Fibroblast of skin of left quadriceps (primary cell): Measurements from ENCODE around the gene SCAMP5.

ENCODE experiments used
- DNase-seq, 2 experiments: peaks; one replicate each; pipeline ENCODE4 v3.0.0-alpha.2; 2013; ENCODE audit warnings: low read depth in 2 of 2

The SCAMP5 gene

DNA sequence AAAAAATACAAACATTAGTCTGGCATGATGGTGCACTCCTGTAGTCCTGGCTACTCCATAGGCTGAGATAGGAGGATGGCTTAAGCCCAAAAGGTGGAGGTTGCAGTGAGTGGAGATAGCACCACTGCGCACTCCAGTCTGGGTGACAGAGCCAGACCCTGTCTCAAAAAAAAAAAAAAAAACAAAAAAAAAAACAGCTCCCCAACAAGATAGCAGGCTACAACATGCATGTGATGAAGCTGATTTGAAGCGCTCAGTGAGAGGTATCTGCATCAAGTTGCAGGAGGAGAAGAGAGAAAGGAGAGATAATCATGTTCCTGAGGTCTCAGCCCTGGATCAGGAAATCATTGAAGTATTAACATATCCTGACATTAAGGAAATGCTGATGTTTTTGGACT lies 27.4 kb downstream of the SCAMP5 start:
- DNase-seq: no peak

DNA sequence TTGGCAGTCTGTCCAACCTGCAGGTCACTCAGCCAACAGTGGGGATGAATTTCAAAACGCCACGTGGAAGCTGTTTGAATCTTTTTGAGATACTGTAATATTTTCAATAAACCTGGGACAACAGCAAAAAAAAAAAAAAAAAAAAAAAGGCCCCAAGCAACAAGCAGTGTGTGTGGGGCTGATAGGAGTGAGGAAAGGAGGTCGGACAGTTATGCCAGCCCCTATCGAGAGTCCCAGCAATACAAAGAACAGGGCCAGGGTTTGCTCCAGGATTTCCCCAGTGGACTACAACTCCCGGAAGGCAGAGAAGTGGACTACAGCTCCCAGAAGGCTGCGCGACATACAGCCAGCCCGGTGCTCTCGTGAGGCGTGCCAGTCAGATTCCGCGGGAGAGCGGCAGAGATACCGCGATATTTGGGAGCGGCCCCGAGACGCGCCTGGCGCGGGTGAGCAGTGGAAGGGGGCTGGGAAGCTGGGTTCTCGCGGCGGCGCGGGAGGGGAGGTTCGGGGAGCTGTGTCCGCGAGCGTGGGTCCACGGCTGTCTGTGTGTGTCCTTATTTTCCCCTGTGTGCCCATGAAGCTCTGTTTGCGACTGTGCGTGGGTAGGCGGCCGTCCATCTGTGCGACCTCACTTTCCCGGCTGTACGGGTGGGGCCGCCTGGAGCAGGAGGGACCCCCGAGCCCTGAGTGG lies 28.0 kb downstream of the SCAMP5 start, which contains the start of gene PPCDC:
Gene PPCDC (plus strand): TSS at position 410 of the 691 bp plus-strand sequence. CDS start 4,729 bp downstream, outside the sequence.
- peak; percentile 91 to 92 for DNase-seq

DNA sequence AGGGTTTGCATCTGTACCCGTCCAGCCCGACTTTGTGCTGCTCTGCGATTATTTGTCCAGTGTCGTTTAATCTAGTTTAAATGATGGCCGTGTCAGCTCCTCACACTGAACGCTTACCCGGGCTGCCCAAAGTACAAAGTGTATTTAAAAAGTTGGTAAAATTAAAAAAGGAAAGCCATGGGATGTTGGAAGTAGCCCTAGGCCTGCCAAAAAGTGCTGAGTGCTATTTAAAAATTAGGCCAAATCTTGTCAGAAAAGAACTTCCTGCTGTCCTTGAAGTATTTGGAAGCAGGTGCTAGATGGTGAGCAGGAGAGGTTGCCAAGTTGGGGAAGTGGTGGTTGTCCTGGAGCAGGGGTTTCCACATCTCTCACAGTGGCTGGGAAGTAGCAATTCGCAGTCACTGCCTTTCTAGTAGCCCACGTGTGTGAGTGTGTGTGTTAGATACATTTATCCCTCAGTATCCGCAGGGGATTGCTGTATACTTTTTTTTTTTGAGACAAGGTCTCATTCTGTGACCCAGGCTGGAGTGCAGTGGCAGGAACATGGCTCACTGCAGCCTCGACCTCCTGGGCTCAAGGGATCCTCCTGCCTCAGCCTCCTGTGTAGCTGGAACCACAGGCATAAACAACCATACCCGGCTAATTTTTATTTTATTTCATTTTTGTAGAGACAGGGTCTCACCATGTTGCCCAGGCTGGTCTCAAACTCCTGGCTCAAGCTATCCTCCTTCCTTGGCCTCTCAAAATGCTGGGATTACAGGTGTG lies 28.7 kb downstream of the SCAMP5 start:
- no peak for DNase-seq

DNA sequence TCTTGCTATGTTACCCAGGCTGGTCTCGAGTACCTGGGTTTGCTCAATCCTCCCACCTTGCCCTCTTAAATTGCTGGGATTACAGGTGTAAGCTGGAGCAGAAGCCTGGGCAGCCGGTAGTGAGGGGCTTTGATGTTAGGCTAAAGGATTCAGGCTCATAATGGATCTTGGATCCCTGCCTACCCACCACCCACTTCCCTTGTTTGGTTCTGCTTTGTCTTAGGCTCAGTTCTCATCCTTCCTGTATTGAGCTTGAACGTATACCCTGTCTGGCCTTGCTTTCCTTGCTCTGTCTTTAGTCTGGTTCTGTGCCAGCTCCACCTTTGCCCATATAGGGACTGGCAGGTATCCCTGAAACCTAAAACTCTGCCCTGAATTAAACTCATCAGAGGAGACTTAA lies 29.7 kb downstream of the SCAMP5 start:
- no peak for DNase-seq

DNA sequence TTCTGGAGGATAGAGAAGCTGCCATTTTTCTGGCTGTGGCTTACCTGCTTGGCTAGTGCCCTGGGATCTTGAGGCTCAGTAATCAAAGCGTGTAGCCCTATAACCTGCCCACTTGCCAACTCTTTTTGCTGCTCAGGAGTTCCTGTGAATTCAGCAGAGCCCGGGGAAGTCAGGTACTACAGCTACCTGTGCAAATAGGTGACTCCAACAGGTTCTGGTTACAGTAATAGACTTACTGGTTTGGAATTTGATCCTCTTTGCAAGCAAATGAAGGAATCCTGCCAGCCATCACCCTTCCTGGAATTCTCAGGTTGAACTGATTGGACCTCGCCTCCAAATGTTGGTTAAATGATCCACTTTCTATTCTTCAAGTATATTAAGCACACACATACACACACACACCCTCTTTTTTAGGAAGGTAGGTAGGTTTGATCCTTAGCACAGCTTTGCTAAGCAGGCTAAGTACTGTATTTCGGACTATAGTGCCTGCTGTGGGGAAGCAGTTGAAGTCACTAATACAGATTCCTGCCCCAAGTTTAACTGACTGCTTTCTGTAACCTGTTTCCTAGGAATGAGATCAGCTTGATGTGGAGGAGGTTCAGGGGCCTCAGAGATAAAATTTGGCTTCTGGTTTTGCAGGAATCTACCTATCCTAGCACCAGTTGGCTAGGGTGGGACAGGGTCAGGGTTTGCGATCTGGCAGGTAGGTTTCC lies 30.3 kb downstream of the SCAMP5 start:
- DNase-seq: no peak

DNA sequence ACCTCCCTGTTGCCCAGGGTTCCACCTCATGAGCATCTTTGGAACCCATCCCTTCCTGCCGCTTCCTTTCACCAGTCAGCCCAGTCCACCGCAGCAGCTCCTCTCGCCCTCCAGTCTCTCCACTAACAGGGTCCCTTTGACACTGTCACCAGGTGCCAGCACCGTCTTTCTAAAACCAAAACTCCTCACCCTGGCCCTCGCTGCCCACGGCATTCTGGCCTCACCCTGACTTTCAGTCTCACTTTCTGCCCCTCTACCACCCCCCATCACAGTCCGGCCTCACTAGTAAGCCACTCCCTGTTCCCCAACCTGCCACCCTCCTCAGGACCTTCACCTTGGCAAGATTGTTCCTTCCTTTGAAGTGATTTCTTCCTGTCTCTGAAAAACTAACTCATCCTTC lies 32.2 kb downstream of the SCAMP5 start:
- DNase-seq: no peak

DNA sequence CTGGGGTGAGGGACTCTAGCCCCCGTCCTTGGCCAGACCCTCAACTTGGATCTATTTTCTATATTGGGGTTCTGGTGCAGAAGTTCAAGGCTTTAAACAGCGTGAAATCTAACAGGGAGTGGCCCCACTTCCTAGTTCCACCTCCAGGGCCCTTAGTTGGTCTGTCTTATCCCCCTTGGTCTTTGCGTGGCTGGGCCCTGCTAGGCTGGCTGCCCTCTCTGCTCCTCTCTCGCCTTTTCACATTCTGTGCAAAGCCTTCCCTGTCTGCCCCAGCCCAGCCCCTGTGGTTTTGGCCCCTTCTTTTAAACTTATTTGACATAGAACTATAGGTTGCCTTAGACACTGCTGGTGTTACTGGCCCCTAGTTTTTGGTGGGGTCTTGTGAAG lies 33.6 kb downstream of the SCAMP5 start:
- DNase-seq: no peak

DNA sequence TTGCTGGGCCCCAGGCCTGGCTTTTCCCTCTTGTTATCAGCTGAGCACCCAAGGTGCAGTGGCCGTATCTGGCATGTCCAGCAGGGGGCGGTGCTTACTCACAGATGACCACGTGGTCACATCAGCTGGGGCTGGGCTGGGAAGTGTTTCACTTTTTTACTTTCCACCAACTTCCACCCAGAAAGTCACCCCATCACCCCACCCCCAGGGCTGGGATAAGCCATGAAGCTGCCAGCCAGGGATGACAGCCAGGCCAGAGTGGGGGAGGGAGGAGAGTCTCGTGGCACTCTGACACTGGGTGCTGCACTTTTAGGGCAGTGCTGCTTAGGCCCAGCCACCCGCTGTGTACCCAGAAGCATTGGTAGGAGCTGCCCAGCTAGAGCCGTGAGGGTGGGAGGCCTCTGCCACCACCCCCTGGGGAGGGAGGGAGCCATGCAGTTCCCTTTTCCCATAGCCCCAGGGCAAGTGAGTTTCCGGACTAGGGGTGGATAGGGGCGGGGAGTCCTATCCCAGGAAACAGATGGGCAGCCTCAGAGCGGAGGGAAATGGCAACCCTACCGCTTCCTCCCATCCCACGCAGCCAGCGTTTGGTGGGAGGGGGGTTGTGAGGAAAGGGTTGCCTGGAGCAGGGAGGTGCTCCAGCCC lies 34.1 kb downstream of the SCAMP5 start:
- DNase-seq: peak; percentile 64 to 67

DNA sequence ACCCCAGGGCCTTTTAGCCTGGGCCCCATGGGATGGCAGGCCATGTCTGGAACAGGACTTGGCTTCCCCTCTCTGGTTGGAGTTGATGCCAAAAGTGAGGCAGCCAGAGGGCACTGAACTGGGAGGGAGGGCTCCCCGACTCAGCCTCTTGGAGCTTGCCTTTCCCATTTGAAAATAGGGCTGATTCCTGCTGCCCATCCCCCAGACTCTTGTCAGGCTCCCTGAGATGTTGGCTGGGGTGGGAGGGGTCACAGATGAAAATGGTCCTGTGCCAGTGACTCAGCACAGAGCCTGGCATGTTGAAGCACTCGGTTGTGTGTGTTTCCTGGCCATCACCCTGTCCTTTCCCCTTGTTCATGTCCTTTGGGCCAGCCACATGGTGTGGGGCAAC lies 34.7 kb downstream of the SCAMP5 start:
- DNase-seq: no peak

DNA sequence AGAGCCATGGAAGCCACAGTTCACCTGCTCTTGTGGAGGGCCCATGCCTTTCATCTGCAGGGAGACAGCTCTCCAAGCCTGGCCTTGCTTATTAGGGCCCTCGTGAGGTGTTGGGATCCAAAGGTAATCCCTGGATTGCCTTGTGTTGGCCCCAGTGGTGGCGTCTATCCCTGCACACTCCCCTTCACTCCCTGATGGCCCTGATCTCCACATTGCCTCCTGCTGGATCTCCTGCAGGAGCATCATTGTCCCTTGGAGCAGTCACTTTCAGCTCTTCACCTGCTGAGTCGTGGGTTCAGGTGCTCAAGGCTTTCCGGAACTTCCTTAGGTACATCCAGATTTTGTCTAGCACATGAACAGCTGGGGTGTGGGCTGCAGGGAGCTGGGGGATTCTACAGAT lies 35.1 kb downstream of the SCAMP5 start:
- DNase-seq: no peak

DNA sequence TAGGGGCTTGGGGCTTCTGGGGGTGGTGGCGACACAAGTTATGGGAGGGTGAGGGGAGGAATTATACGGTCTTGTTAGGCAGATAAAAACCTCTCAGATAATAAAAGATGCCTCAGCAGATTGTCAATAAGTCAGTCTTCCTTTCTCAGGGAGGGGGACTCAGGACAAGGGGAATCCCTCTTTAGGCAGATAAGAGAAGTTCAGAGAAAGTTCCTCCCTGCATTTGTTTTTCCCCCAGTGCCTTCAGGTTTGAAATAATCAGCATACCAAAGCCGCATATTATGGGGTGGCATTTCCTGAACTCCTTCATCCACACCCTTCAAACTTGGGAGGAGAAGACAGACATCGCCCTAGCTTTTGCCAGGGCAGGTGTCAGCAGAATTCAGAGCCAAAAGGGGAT lies 36.5 kb downstream of the SCAMP5 start:
- no peak for DNase-seq

DNA sequence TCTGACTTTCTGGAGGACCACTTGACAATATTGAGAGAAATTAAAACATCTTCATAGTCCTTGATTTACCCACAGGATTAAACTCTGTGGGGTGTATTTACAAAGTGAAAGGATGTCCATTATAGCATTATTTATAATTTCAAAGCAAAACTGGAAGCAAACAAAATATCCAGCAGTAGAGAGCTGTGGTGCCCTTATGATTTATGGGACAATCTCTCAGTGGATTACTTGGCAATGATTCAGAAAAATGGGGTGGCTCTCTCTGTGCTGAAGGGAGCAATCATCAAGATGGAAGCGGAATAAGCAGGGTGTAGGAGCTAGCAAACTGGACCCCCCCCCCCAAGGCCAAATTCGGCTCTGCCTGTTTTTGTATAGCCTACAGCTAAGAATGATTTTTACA lies 37.0 kb downstream of the SCAMP5 start:
- DNase-seq: no peak

DNA sequence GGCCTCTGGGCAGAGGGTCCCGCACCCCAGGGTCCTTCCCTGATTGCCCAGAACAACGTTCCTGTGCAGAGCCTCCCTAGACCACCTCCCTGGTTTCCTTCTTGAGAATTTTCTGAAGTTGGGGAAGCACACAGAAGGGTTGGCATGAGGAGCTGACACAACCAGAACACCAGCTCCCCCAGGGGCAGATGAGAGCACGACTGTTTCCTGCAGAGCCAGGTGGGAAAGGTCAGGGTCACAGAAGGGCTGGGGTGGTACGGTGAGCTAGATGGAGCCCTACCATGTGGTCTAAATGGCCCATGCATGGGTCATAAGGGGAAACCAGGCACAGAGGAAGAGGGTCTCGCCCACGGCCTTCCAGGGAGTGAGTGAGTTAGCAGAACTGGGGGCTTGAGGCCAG lies 38.4 kb downstream of the SCAMP5 start:
- DNase-seq: no peak

DNA sequence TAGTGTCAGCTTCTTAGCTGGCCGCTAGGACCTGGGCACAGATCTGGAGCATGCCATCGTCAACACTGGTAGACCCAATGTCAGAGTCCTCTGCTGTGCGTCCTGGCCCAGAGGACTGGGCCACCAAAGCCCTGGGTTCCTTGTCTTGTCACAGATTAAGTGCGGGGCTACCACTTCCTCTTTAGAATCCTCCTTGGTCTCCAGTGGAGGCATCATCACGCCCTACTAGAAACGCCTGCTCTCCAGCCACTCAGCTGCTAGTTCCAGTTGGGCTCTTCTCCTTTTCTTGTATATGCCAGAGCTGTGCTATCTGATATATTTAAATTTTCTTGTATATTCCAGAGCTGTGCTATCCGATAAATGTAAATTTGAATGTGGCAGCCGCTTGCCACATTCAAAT lies 39.3 kb downstream of the SCAMP5 start:
- DNase-seq: no peak

DNA sequence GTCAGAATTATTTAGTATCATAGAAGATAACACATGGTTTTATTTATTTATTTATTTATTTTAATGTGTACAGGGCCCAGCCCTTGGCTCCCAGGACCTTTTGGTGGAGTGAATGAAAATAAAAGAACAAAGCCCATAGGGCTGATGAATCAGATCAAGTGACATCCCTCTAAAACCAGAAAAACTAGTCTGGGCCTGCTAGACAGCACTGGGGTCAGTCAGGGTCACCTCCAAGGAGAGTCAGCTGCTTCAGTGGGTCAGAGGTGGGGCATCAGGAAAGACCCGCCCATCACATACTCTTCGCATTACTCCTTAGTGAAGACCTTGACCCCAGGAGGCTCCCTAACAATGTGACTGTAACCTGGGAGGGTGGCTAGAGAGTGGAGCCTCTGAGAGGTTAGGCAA lies 40.9 kb downstream of the SCAMP5 start:
- DNase-seq: no peak

DNA sequence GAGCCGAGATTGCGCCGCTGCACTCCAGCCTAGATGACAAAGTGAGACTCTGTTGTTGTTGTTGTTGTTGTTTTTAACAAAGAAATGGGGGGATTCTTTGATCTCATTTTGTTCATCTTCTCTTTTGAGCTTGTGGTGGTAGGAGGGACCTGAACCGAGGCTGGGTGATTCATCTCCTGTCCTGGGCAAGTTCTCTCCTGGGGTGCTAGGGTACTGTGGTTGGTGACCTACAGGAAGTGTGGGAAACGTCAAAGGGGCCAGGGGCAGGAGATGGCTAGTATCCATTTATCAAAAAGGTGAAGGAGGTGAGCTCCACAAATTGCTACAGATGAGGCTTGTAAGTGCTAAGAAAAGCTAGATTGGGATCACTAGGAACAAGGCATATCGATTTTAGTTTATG lies 42.3 kb downstream of the SCAMP5 start:
- DNase-seq: no peak

DNA sequence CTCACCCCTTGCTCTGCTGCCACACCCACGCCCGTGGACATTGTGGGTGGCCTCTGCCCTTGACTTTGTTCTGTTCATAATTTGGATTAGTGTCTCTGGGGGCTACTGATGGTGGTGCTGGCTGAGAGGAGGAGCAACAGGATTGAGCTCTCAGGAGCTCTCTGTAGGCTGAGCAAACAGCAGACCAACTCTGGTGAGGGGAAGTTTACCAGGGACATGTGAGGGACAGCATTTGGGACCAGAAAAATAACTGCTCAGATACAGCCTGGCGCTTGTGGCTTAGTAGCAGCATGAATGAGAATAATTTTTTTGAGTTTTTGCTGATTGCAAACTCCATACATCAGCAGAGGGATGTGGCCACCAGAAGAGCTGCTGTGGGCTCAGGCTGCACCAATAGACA lies 42.9 kb downstream of the SCAMP5 start:
- DNase-seq: no peak

DNA sequence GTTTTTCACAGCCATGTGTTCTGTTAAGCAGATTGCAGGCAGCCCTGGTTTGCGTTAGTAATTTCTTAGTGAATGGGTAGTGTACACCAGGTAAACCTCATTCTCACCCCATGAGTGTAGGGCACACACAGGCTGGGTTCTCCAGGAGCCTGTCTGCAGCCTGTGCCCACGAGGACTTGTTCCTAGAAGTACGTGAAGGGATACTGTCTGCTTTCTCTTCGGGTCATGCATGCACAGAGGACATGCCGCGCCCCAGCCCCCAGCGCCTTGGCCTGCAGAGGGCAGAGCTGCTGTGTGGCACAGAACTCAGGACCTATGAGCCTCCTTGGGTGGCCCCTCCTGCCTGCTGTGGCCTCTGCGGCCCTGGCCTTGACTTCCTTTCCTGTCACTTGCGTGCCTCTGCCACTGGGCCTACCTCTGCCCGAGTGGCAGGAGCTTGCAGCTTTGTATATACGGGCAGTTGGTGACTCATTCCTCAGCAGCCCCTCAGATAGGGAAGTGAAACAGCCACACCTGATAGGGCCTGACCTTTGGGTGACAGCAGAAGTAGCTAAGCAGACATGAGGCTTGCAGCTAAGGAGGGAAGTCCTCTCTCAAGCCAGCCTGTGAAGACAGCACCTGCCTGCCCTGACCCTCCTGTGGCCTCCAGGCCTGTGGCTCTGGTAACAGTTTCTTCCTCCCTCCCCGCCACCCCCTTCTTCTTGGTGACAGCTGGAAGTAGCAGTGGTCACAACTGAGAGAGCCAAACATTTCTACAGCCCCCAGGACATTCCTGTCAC lies 47.6 kb downstream of the SCAMP5 start:
- DNase-seq: no peak

DNA sequence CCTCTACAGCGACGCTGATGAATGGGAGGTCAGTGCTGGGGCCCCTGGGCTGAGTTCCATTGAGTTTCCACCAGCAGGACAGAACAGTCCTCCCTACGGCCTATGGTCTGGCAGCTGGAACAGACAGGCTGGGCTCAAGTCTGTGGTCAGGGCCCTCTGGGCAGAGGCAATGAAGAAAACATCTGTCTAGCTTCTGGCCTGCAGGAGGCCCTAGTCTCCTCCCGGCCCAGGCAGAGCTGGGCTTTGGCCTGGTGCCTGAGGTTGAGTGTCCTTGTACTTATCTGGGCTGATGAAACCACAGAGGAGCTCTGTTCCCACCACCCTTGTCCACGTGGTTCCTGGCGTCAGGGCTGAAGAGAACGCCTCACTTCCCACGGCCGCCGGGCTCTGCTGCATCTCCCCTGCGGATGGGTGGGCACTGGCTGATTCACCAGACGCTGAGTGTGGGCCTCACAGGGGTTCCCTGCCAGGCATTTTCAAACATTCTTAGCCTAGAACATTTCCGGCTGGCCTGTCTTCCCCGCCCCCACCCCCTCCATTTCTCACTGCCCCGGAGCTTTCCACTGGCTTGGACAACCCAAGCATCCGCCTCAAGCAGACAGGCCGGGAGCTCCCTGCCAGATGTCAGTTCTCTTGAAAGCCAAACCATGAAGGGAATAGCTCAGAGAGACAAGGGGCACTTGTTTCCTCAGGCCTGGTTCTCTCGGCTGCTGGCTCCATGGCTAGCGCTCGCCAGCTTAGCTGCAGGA lies 48.3 kb downstream of the SCAMP5 start:
- DNase-seq: peak; percentile 86 to 92

DNA sequence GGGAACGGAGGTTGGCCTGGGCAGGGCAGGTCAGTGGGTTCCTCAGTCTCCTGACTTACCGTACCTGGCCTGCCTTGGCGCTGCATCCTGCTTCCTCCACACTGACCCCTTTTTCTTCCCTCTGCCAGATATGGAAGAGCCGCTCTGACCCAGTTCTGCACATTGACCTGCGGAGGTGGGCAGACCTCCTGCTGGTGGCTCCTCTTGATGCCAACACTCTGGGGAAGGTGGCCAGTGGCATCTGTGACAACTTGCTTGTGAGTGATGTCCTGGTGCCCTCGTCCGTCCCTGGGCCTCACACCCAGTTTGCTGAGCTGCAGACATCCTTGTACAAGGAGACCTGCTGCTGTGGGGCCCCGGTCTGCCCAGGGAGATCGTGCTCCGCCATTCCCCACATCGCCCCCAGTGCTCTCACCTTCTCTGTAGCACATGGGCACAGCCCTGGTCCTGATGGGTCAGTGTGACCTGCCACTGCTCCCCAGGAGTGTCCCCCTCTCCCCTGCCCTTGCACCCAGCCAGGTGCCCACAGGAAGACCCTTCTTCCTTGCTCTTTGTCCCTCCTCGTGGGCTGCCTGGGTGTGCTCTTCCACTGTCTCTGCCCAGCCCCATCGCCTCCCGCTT lies 49.0 kb downstream of the SCAMP5 start:
- no peak for DNase-seq
